HepG2 (cell line): ENCODE measurements around the gene RRBP1. TPM values are rescaled to one million over a fixed set of nuclear protein-coding genes. Genes with fewer than 3 reads are reported as not detected.

Experiments used
- CCAR2 ChIP-seq: fragments of 200-400 bp; formaldehyde crosslinking; optimal IDR thresholded peaks from 2 replicates; pipeline ENCODE3; 2018; ENCODE audit warnings: low read depth, mild to moderate bottlenecking, low read length, moderate library complexity
- EHMT2 ChIP-seq: fragments of 200-600 bp; sonication (generic); IDR thresholded peaks from 2 replicates; pipeline ENCODE4 v1.7.0; 2017; ENCODE audit warnings: antibody characterized with exemption, low read depth, low read length, borderline replicate concordance
- HHEX ChIP-seq: IDR thresholded peaks from 2 replicates; pipeline ENCODE4 v1.6.1; 2016; ENCODE audit warnings: control low read depth
- MZF1 ChIP-seq: sonication (generic); formaldehyde crosslinking; IDR thresholded peaks from 2 replicates; pipeline ENCODE4 v1.8.1; 2023; ENCODE audit warnings: mild to moderate bottlenecking, missing genetic modification reagents, borderline replicate concordance
- NAIF1 ChIP-seq: sonication (generic); formaldehyde crosslinking; IDR thresholded peaks from 2 replicates; pipeline ENCODE4 v1.5.0; 2020; ENCODE audit warnings: mild to moderate bottlenecking, missing genetic modification reagents, borderline replicate concordance
- NBN ChIP-seq: fragments of 450-650 bp; conservative IDR thresholded peaks from 2 replicates; pipeline ENCODE4 v1.6.1; 2017
- ONECUT2 ChIP-seq: sonication (generic); formaldehyde crosslinking; IDR thresholded peaks from 2 replicates; pipeline ENCODE4 v1.4.0; 2020; ENCODE audit warnings: missing genetic modification reagents
- PRMT3 ChIP-seq: sonication (generic); formaldehyde crosslinking; IDR thresholded peaks from 2 replicates; pipeline ENCODE4 v1.8.1; 2022; ENCODE audit warnings: low read depth, mild to moderate bottlenecking, moderate library complexity, missing genetic modification reagents, borderline replicate concordance
- RXRB ChIP-seq: IDR thresholded peaks from 2 replicates; pipeline ENCODE4 v1.6.1; 2016; ENCODE audit warnings: borderline replicate concordance, missing genetic modification reagents, missing compliant biosample characterization
- TEAD2 ChIP-seq: sonication (generic); formaldehyde crosslinking; IDR thresholded peaks from 2 replicates; pipeline ENCODE4 v1.9.0; 2021; ENCODE audit warnings: missing genetic modification reagents
- THYN1 ChIP-seq: sonication (generic); formaldehyde crosslinking; IDR thresholded peaks from 2 replicates; pipeline ENCODE4 v1.8.1; 2023; ENCODE audit warnings: low read depth, mild to moderate bottlenecking, moderate library complexity, missing genetic modification reagents, borderline replicate concordance
- ZKSCAN5 ChIP-seq: sonication (generic); formaldehyde crosslinking; IDR thresholded peaks from 2 replicates; pipeline ENCODE4 v1.5.1; 2020; ENCODE audit warnings: mild to moderate bottlenecking, missing genetic modification reagents
- ZMYM4 ChIP-seq: sonication (generic); formaldehyde crosslinking; IDR thresholded peaks from 2 replicates; pipeline ENCODE4 v1.8.1; 2023; ENCODE audit warnings: mild to moderate bottlenecking, missing genetic modification reagents
- ZNF260 ChIP-seq: sonication (generic); formaldehyde crosslinking; IDR thresholded peaks from 2 replicates; pipeline ENCODE4 v1.4.0; 2020; ENCODE audit warnings: missing genetic modification reagents, low read depth, mild to moderate bottlenecking, borderline replicate concordance
- ZNF501 ChIP-seq: sonication (generic); formaldehyde crosslinking; IDR thresholded peaks from 2 replicates; pipeline ENCODE4 v1.5.1; 2020; ENCODE audit warnings: mild to moderate bottlenecking, moderate library complexity, missing genetic modification reagents
- polyA plus RNA-seq, 8 experiments: library from polyadenylated mRNA; depleted of rRNA in 3 of 8; stranded (reverse) in 7 of 8; unstranded in 1 of 8; fragments of >200 nt; fragmentation: Illumina TruSeq in 4 of 8; extraction: Trizol in 4 of 8; gene quantifications; 2 replicates each; pipeline versions ENCODE4 v1.2.1 to v1.2.3, GENCODE V29; 2011 to 2016; ENCODE audit warnings: low read depth in 4 of 8, missing spikeins in 1 of 8, mixed read lengths in 1 of 8; ENCODE audit not compliant: insufficient read depth in 1 of 8
- total RNA-seq, 5 experiments: library from RNA; depleted of rRNA; stranded (reverse); fragments of >200 nt; fragmentation: Illumina TruSeq; extraction: Trizol; gene quantifications; 2 replicates each; pipeline ENCODE4 v1.2.3, GENCODE V29; 2016; ENCODE audit warnings: low read depth in 1 of 5
- TF ChIP-seq, protein P1 (sequence below): IDR thresholded peaks from 2 replicates; pipeline ENCODE4 v1.6.1; 2018; ENCODE audit warnings: missing genetic modification reagents
- TF ChIP-seq, protein P2 (sequence below): sonication (generic); formaldehyde crosslinking; IDR thresholded peaks from 2 replicates; pipeline ENCODE4 v1.5.0; 2020; ENCODE audit warnings: missing genetic modification reagents, mild to moderate bottlenecking, borderline replicate concordance
- TF ChIP-seq, protein P3 (sequence below): sonication (generic); formaldehyde crosslinking; IDR thresholded peaks from 2 replicates; pipeline ENCODE4 v1.4.0; 2020; ENCODE audit warnings: low read depth, missing genetic modification reagents
- TF ChIP-seq, protein P4 (sequence below): sonication (generic); formaldehyde crosslinking; IDR thresholded peaks from 2 replicates; pipeline ENCODE4 v1.5.1; 2020; ENCODE audit warnings: missing genetic modification reagents, mild to moderate bottlenecking, borderline replicate concordance
- TF ChIP-seq, protein P5 (sequence below): sonication (generic); formaldehyde crosslinking; conservative IDR thresholded peaks from 2 replicates; pipeline ENCODE4 v1.4.0; 2020; ENCODE audit warnings: missing genetic modification reagents

Gene RRBP1
- total and polyA plus RNA-seq, 2 of the 13 experiments (the other 11 are each of a cell fraction or from before 2014, with no cell fraction given): 150 to 222 TPM

DNA sequence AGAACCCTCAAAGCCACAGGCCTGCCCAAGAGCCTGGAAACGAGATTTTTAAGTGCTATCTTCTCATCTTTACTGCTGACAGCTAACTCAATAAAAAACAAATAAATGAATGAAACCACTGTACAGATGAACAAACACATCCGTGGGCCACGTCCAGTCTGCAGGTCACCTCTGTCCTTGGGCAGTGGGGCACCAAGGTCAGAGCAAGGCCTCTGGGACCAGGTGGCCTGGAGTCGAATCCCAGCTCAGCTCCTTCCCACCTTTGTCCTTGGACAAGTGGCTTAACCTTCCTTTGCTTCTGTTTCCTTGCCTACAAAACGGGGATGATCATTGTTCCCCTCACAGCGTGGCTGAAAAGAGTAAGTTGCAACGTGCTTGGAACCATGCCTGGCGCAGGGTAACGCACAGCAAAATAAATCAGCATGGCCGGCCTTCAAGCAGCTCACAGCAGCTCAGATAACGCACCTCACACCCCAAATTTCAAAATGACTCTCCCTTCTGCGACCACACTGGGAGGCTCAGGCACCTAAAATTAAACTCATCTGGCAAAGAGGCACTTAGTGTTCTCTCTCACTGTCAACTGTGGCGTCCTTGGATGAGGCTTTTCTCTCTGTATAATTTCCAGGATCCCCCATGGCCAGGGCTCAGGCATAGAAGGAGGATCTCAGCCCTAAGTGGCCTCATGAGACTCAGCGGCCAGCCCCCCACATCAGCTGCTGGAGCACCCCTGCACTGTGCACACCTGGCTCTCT is 35.7 kb downstream of the RRBP1 start (continued):
- TF ChIP-seq ZKSCAN5 (no peak), ZNF260 (CRISPR knock-in tag) (no peak), PRMT3 (no peak), HHEX (CRISPR knock-in tag) (no peak), NAIF1 (CRISPR knock-in tag) (no peak), CCAR2 (no peak), RXRB (CRISPR knock-in tag) (peak; percentile 46; the same call in 1 of the 2 replicates), THYN1 (CRISPR knock-in tag) (no peak), EHMT2 (no peak), NBN (no peak), MZF1 (CRISPR knock-in tag) (no peak), ZNF501 (CRISPR knock-in tag) (0 out of 2 replicates have a peak, but pooled peaks have one; percentile 58), TEAD2 (CRISPR knock-in tag) (no peak), ZMYM4 (CRISPR knock-in tag) (peak; percentile 53; the same call in 1 of the 2 replicates), ONECUT2 (CRISPR knock-in tag) (0 out of 2 replicates have a peak, but pooled peaks have one; percentile 13)
- TF ChIP-seq, protein P1, sequence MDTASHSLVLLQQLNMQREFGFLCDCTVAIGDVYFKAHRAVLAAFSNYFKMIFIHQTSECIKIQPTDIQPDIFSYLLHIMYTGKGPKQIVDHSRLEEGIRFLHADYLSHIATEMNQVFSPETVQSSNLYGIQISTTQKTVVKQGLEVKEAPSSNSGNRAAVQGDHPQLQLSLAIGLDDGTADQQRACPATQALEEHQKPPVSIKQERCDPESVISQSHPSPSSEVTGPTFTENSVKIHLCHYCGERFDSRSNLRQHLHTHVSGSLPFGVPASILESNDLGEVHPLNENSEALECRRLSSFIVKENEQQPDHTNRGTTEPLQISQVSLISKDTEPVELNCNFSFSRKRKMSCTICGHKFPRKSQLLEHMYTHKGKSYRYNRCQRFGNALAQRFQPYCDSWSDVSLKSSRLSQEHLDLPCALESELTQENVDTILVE: no peak
- TF ChIP-seq, protein P2, sequence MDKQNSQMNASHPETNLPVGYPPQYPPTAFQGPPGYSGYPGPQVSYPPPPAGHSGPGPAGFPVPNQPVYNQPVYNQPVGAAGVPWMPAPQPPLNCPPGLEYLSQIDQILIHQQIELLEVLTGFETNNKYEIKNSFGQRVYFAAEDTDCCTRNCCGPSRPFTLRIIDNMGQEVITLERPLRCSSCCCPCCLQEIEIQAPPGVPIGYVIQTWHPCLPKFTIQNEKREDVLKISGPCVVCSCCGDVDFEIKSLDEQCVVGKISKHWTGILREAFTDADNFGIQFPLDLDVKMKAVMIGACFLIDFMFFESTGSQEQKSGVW (CRISPR knock-in tag): no peak
- TF ChIP-seq, protein P3, sequence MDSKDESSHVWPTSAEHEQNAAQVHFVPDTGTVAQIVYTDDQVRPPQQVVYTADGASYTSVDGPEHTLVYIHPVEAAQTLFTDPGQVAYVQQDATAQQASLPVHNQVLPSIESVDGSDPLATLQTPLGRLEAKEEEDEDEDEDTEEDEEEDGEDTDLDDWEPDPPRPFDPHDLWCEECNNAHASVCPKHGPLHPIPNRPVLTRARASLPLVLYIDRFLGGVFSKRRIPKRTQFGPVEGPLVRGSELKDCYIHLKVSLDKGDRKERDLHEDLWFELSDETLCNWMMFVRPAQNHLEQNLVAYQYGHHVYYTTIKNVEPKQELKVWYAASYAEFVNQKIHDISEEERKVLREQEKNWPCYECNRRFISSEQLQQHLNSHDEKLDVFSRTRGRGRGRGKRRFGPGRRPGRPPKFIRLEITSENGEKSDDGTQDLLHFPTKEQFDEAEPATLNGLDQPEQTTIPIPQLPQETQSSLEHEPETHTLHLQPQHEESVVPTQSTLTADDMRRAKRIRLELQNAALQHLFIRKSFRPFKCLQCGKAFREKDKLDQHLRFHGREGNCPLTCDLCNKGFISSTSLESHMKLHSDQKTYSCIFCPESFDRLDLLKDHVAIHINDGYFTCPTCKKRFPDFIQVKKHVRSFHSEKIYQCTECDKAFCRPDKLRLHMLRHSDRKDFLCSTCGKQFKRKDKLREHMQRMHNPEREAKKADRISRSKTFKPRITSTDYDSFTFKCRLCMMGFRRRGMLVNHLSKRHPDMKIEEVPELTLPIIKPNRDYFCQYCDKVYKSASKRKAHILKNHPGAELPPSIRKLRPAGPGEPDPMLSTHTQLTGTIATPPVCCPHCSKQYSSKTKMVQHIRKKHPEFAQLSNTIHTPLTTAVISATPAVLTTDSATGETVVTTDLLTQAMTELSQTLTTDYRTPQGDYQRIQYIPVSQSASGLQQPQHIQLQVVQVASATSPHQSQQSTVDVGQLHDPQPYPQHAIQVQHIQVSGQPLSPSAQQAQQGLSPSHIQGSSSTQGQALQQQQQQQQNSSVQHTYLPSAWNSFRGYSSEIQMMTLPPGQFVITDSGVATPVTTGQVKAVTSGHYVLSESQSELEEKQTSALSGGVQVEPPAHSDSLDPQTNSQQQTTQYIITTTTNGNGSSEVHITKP (CRISPR knock-in tag): no peak
- TF ChIP-seq, protein P4, sequence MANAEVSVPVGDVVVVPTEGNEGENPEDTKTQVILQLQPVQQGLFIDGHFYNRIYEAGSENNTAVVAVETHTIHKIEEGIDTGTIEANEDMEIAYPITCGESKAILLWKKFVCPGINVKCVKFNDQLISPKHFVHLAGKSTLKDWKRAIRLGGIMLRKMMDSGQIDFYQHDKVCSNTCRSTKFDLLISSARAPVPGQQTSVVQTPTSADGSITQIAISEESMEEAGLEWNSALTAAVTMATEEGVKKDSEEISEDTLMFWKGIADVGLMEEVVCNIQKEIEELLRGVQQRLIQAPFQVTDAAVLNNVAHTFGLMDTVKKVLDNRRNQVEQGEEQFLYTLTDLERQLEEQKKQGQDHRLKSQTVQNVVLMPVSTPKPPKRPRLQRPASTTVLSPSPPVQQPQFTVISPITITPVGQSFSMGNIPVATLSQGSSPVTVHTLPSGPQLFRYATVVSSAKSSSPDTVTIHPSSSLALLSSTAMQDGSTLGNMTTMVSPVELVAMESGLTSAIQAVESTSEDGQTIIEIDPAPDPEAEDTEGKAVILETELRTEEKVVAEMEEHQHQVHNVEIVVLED: no peak
- TF ChIP-seq, protein P5, sequence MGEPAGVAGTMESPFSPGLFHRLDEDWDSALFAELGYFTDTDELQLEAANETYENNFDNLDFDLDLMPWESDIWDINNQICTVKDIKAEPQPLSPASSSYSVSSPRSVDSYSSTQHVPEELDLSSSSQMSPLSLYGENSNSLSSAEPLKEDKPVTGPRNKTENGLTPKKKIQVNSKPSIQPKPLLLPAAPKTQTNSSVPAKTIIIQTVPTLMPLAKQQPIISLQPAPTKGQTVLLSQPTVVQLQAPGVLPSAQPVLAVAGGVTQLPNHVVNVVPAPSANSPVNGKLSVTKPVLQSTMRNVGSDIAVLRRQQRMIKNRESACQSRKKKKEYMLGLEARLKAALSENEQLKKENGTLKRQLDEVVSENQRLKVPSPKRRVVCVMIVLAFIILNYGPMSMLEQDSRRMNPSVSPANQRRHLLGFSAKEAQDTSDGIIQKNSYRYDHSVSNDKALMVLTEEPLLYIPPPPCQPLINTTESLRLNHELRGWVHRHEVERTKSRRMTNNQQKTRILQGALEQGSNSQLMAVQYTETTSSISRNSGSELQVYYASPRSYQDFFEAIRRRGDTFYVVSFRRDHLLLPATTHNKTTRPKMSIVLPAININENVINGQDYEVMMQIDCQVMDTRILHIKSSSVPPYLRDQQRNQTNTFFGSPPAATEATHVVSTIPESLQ: no peak
